ENCODE measurements around the gene PTPRG.

The PTPRG gene

GRCh38 chr3:61682671-61683548 is 121.5 kb downstream of the PTPRG start:
- DNase-seq (ENCODE audit: extremely low read depth, low read depth) = peak; percentile 93
- no peak for TF ChIP-seq CTCF (IDR thresholded peaks at IDR 0.05; ENCODE audit: low read depth, low read length, missing control alignments)

GRCh38 chr3:61683549-61684236 is 122.3 kb downstream of the PTPRG start:
- DNase-seq (ENCODE audit: extremely low read depth, low read depth) = no peak
- TF ChIP-seq CTCF (IDR thresholded peaks at IDR 0.05; ENCODE audit: low read depth, low read length, missing control alignments) = no peak
- no peak overlapping the region for H3K4me3 ChIP-seq (replicated peaks; ENCODE audit: low read depth, low read length)

More at GRCh38 chr3:61682671-61683548, 121.5 kb downstream of the PTPRG start:
- no peak overlapping the region for H3K4me3 ChIP-seq (replicated peaks; ENCODE audit: low read depth, low read length)

GRCh38 chr3:61684386-61684785 is 123.0 kb downstream of the PTPRG start:
- DNase-seq (ENCODE audit: extremely low read depth, low read depth) = no peak
- TF ChIP-seq CTCF (IDR thresholded peaks at IDR 0.05; ENCODE audit: low read depth, low read length, missing control alignments) = no peak
- H3K4me3 ChIP-seq (replicated peaks; ENCODE audit: low read depth, low read length) = no peak overlapping the region

GRCh38 chr3:61685755-61686154 is 124.4 kb downstream of the PTPRG start:
- no peak overlapping the region for H3K4me3 ChIP-seq (replicated peaks; ENCODE audit: low read depth, low read length)
- no peak for TF ChIP-seq CTCF (IDR thresholded peaks at IDR 0.05; ENCODE audit: low read depth, low read length, missing control alignments)
- DNase-seq (ENCODE audit: extremely low read depth, low read depth) = no peak

GRCh38 chr3:61686228-61686648 is 124.9 kb downstream of the PTPRG start:
- DNase-seq (ENCODE audit: extremely low read depth, low read depth) = no peak
- no peak overlapping the region for H3K4me3 ChIP-seq (replicated peaks; ENCODE audit: low read depth, low read length)
- no peak for TF ChIP-seq CTCF (IDR thresholded peaks at IDR 0.05; ENCODE audit: low read depth, low read length, missing control alignments)

GRCh38 chr3:61687206-61687605 is 125.8 kb downstream of the PTPRG start:
- no peak for DNase-seq (ENCODE audit: extremely low read depth, low read depth)
- H3K4me3 ChIP-seq (replicated peaks; ENCODE audit: low read depth, low read length) = no peak overlapping the region
- TF ChIP-seq CTCF (IDR thresholded peaks at IDR 0.05; ENCODE audit: low read depth, low read length, missing control alignments) = no peak
